ENCODE measurements around the gene C2CD5. TPM values are rescaled to one million over a fixed set of nuclear protein-coding genes. Genes with fewer than 3 reads are reported as not detected.

C2CD5 gene
- total and polyA plus RNA-seq, 2 donors (not counting 1 experiment from before 2014, with no cell fraction given), result 24.6 to 61.7 TPM

DNA sequence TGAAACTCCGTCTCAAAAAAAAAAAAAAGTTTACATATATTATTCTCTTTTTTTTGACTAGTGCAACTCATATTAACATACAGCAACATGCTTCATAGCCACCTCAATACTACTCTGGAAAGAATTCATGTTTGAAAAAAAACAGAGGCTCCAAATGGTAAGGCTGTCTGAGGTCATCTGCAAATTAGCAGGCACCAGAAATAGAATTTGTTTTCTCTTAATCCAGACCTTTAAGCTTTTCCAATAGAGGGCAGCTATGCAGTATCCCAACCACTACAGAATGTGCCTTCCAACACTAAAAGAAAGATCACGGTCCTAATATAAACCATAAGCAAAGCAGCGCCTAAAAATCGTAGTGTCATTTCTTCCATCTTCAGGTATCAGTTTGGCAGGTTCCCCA is 12.0 kb downstream of the C2CD5 start:
- Histone ChIP-seq H3K79me2 (ENCODE audit: control insufficient read depth, insufficient read depth, low read length) (peaks cover 75% of the 10 kb centered on the region), H3K4me1 (ENCODE audit: control insufficient read depth in 2 of 2, insufficient read depth in 2 of 2, low read length in 2 of 2) (peaks cover 0 to 7% of the 10 kb centered on the region in 2 donors), H3K9me3 (ENCODE audit: control extremely low read depth in 1 of 3, control insufficient read depth in 2 of 3, insufficient read depth in 1 of 3, low read length in 2 of 3) (peaks cover 0 to 4% (median 1%) of the 10 kb centered on the region in 3 donors), H2AFZ (ENCODE audit: insufficient read depth, low read depth, low read length, poor library complexity, severe bottlenecking) (no peak overlapping the region), H3K9ac (ENCODE audit: low read length) (no peak overlapping the region), H3K36me3 (replicated peaks in 1 of 2; ENCODE audit: control extremely low read depth in 1 of 2, control insufficient read depth in 1 of 2, extremely low read depth in 1 of 2, insufficient read depth in 2 of 2, low read length in 1 of 2) (peaks cover 5 to 36% of the 10 kb centered on the region in 2 experiments), H3K4me2 (replicated peaks; ENCODE audit: low read depth, low read length, poor library complexity, severe bottlenecking) (no peak overlapping the region), H3K27ac (ENCODE audit: low read length in 2 of 2) (no peak overlapping the region), H4K20me1 (ENCODE audit: control insufficient read depth, insufficient read depth, low read length, poor library complexity, severe bottlenecking) (peaks cover 11% of the 10 kb centered on the region), H3K27me3 (replicated peaks in 1 of 4; ENCODE audit: control extremely low read depth in 1 of 4, control insufficient read depth in 3 of 4, insufficient read depth in 4 of 4, low read length in 3 of 4) (no peaks in the 10 kb centered on the region), H3K4me3 (ENCODE audit: control extremely low read depth in 1 of 5, extremely low read depth in 1 of 5, insufficient read depth in 1 of 5, low read depth in 2 of 5, low read length in 4 of 5) (no peak overlapping the region)
- intact Hi-C loops (cut with micrococcal nuclease), result no loop called here
- peaks cover 13% of the 10 kb centered on the region for H3K4me1 Mint-ChIP-seq
- no peak for ATAC-seq (ENCODE audit: low read depth)
- no peak for TF ChIP-seq CTCF (IDR thresholded peaks at IDR 0.05)
- TF ChIP-seq EZH2 (IDR thresholded peaks at IDR 0.05; ENCODE audit: borderline replicate concordance, insufficient read depth, low read depth, low read length, poor library complexity, severe bottlenecking), result no peak
- H3K4me3 Mint-ChIP-seq, result no peak overlapping the region
- DNase-seq, result no peak
- no peaks in the 10 kb centered on the region for H3K27me3 Mint-ChIP-seq
- H3K27ac Mint-ChIP-seq, result no peak overlapping the region
- no peaks in the 10 kb centered on the region for H3K9me3 Mint-ChIP-seq (ENCODE audit: insufficient read depth)
- ChIA-PET POLR2A (interaction anchor here (0.7 to 1.0 kb wide), 3 partner anchors 12 to 1086 kb away, joined by 3 to 5 read pairs (median 3); partner anchors contain the start of gene C2CD5), CTCF (interaction anchor here (1.0 to 4.9 kb wide), 2 partner anchors 96 to 138 kb away, joined by 4 to 53 read pairs; no protein-coding TSS in a partner anchor)
- WGBS (ENCODE audit: insufficient coverage), result 100% methylated on average over 3 of the region's 4 CpGs

DNA sequence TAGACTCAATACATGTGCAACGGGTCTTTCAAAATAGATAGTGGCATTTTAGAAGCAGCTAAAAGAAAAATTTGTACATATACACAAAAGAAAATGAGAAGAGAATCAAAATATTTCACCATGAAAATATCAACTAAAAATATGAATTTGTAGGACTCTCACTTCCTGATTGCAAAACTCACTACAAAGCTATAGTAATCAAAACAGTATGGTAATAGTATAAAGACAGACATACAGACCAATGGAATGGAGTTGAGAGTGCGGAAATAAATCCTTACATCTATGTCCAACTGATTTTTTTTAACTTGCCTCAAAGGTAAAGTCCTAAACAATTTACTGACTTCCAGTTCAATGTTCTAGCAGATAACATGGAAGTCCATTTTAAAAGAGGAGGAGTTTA is 13.1 kb downstream of the C2CD5 start:
- peaks cover 0 to 4% (median 1%) of the 10 kb centered on the region in 3 donors for H3K9me3 ChIP-seq (ENCODE audit: control extremely low read depth in 1 of 3, control insufficient read depth in 2 of 3, insufficient read depth in 1 of 3, low read length in 2 of 3)
- H3K9ac ChIP-seq (ENCODE audit: low read length), result no peak overlapping the region
- H3K4me3 ChIP-seq (ENCODE audit: control extremely low read depth in 1 of 5, extremely low read depth in 1 of 5, insufficient read depth in 1 of 5, low read depth in 2 of 5, low read length in 4 of 5), result no peak overlapping the region
- intact Hi-C loops (cut with micrococcal nuclease), result no loop called here
- H3K4me1 ChIP-seq (ENCODE audit: control insufficient read depth in 2 of 2, insufficient read depth in 2 of 2, low read length in 2 of 2), result peaks cover 0 to 7% of the 10 kb centered on the region in 2 donors
- Mint-ChIP-seq H3K27ac (no peak overlapping the region), H3K27me3 (no peaks in the 10 kb centered on the region), H3K4me3 (no peak overlapping the region), H3K9me3 (ENCODE audit: insufficient read depth) (no peaks in the 10 kb centered on the region), H3K4me1 (peaks cover 8% of the 10 kb centered on the region)
- no peak for TF ChIP-seq EZH2 (IDR thresholded peaks at IDR 0.05; ENCODE audit: borderline replicate concordance, insufficient read depth, low read depth, low read length, poor library complexity, severe bottlenecking)
- no peak for TF ChIP-seq CTCF (IDR thresholded peaks at IDR 0.05)
- DNase-seq, result no peak
- CTCF ChIA-PET, result interaction anchor here (0.7 to 4.9 kb wide), 6 partner anchors 18 to 139 kb away, joined by 3 to 53 read pairs (median 6); partner anchors contain the start of gene ETNK1
- ATAC-seq (ENCODE audit: low read depth), result no peak
- no peaks in the 10 kb centered on the region for H3K27me3 ChIP-seq (replicated peaks in 1 of 4; ENCODE audit: control extremely low read depth in 1 of 4, control insufficient read depth in 3 of 4, insufficient read depth in 4 of 4, low read length in 3 of 4)
- WGBS (ENCODE audit: insufficient coverage), result no CpG with 5 or more reads among the region's 2 CpGs
- no peak overlapping the region for H2AFZ ChIP-seq (ENCODE audit: insufficient read depth, low read depth, low read length, poor library complexity, severe bottlenecking)
- peaks cover 11% of the 10 kb centered on the region for H4K20me1 ChIP-seq (ENCODE audit: control insufficient read depth, insufficient read depth, low read length, poor library complexity, severe bottlenecking)
- H3K27ac ChIP-seq (ENCODE audit: low read length in 2 of 2), result no peak overlapping the region
- peaks cover 5 to 36% of the 10 kb centered on the region in 2 experiments for H3K36me3 ChIP-seq (replicated peaks in 1 of 2; ENCODE audit: control extremely low read depth in 1 of 2, control insufficient read depth in 1 of 2, extremely low read depth in 1 of 2, insufficient read depth in 2 of 2, low read length in 1 of 2)
- POLR2A ChIA-PET, result no interaction called here
- H3K79me2 ChIP-seq (ENCODE audit: control insufficient read depth, insufficient read depth, low read length), result peaks cover 65% of the 10 kb centered on the region
- no peak overlapping the region for H3K4me2 ChIP-seq (replicated peaks; ENCODE audit: low read depth, low read length, poor library complexity, severe bottlenecking)

Data from B cell (primary cell).